ENCODE measurements around the gene CREBBP. TPM values are rescaled to one million over a fixed set of nuclear protein-coding genes. Genes with fewer than 3 reads are reported as not detected.

Gene CREBBP
- total and polyA plus RNA-seq, 2 experiments from 2014 or later = 24.4 to 33.8 TPM

- H3K27me3 ChIP-seq = no peaks in the 10 kb centered on the region
- H3K4me3 ChIP-seq = no peak overlapping the region
- H3K9me3 ChIP-seq (ENCODE audit: low read depth) = no peaks in the 10 kb centered on the region
- no peak overlapping the region for H3K27ac ChIP-seq
- no peaks in the 10 kb centered on the region for H3K4me1 ChIP-seq (ENCODE audit: low read depth)
- TF ChIP-seq, protein P1, sequence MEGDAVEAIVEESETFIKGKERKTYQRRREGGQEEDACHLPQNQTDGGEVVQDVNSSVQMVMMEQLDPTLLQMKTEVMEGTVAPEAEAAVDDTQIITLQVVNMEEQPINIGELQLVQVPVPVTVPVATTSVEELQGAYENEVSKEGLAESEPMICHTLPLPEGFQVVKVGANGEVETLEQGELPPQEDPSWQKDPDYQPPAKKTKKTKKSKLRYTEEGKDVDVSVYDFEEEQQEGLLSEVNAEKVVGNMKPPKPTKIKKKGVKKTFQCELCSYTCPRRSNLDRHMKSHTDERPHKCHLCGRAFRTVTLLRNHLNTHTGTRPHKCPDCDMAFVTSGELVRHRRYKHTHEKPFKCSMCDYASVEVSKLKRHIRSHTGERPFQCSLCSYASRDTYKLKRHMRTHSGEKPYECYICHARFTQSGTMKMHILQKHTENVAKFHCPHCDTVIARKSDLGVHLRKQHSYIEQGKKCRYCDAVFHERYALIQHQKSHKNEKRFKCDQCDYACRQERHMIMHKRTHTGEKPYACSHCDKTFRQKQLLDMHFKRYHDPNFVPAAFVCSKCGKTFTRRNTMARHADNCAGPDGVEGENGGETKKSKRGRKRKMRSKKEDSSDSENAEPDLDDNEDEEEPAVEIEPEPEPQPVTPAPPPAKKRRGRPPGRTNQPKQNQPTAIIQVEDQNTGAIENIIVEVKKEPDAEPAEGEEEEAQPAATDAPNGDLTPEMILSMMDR (IDR thresholded peaks at IDR 0.05; ENCODE audit: low read depth, low read length) = no peak
- peaks cover 8% of the 10 kb centered on the region for H3K36me3 ChIP-seq
- no peak for DNase-seq (ENCODE audit: low read depth in 1 of 2, low spot score in 1 of 2)
Observed at GRCh38 chr16:3690980-3691720, 189.4 kb downstream of the CREBBP start.

DNA sequence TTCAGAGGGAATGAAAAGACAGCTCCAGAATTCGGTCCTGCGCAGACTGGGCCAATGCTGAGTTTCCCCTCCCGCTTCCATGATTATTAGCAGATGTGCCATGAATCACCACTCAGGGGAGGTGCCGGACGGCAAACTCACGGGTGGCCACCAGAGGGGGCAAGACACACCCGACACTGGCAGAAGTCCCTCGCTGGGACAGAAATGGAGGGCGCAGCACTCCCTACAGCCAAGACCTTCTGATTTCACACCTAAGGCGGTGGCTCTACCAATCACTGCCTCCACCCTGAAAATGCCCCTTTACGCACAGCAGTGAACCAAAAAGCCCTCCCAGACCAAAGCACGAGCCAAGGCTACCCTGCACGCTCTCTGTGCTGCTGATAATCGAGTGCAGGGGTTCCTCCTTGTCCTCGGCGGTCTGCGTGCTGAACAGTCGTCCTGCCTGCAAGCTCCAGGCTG is 190.0 kb downstream of the CREBBP start:
- no peaks in the 10 kb centered on the region for H3K27me3 ChIP-seq
- H3K27ac ChIP-seq = no peak overlapping the region
- H3K4me1 ChIP-seq (ENCODE audit: low read depth) = no peaks in the 10 kb centered on the region
- H3K9me3 ChIP-seq (ENCODE audit: low read depth) = no peaks in the 10 kb centered on the region
- TF ChIP-seq, protein P1 (IDR thresholded peaks at IDR 0.05; ENCODE audit: low read depth, low read length) = peak; percentile 94
- H3K4me3 ChIP-seq = no peak overlapping the region
- peaks cover 13% of the 10 kb centered on the region for H3K36me3 ChIP-seq
- DNase-seq (ENCODE audit: low read depth in 1 of 2, low spot score in 1 of 2) = peak; percentile 85 to 96

DNA sequence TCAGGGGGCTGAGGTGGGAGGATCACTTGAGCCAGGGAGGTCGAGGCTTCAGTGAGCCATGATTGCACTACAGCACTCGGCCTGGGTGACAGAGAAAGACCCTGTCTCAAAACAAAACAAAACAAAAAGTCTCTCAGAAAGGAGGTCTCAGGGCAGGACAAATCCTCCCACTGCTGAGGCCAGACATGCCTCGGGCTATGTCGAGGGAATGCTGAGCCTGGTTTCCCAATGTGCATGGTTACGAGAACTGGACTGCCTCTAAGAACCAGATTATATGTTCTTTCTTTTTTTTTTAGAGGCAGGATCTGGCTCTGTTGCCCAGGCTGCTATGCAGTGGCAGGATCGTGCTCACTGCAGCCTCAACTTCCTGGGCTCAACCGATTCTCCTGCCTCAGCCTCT is 190.8 kb downstream of the CREBBP start:
- Histone ChIP-seq H3K27ac (no peak overlapping the region), H3K36me3 (peaks cover 21% of the 10 kb centered on the region), H3K4me3 (no peak overlapping the region), H3K27me3 (no peaks in the 10 kb centered on the region), H3K9me3 (ENCODE audit: low read depth) (no peaks in the 10 kb centered on the region), H3K4me1 (ENCODE audit: low read depth) (no peaks in the 10 kb centered on the region)
- TF ChIP-seq, protein P1 (IDR thresholded peaks at IDR 0.05; ENCODE audit: low read depth, low read length) = no peak
- DNase-seq (ENCODE audit: low read depth in 1 of 2, low spot score in 1 of 2) = no peak

- Histone ChIP-seq H3K4me3 (no peak overlapping the region), H3K27me3 (no peaks in the 10 kb centered on the region), H3K4me1 (ENCODE audit: low read depth) (no peaks in the 10 kb centered on the region), H3K27ac (no peak overlapping the region), H3K9me3 (ENCODE audit: low read depth) (no peaks in the 10 kb centered on the region), H3K36me3 (peaks cover 27% of the 10 kb centered on the region)
- DNase-seq (ENCODE audit: low read depth in 1 of 2, low spot score in 1 of 2) = no peak
- TF ChIP-seq, protein P1 (IDR thresholded peaks at IDR 0.05; ENCODE audit: low read depth, low read length) = no peak
Observed at GRCh38 chr16:3687792-3688191, 192.7 kb downstream of the CREBBP start.

GRCh38 chr16:3687021-3687420 is 193.5 kb downstream of the CREBBP start:
- no peaks in the 10 kb centered on the region for H3K4me1 ChIP-seq (ENCODE audit: low read depth)
- no peaks in the 10 kb centered on the region for H3K9me3 ChIP-seq (ENCODE audit: low read depth)
- no peak overlapping the region for H3K27ac ChIP-seq
- no peak overlapping the region for H3K4me3 ChIP-seq
- H3K36me3 ChIP-seq = peaks cover 28% of the 10 kb centered on the region
- no peaks in the 10 kb centered on the region for H3K27me3 ChIP-seq
- TF ChIP-seq, protein P1 (IDR thresholded peaks at IDR 0.05; ENCODE audit: low read depth, low read length) = no peak
- DNase-seq (ENCODE audit: low read depth in 1 of 2, low spot score in 1 of 2) = no peak
